Measurements from ENCODE around the gene CPLX1. TPM values are rescaled to one million over a fixed set of nuclear protein-coding genes. Genes with fewer than 3 reads are reported as not detected.

The CPLX1 gene
- total RNA-seq, 1 experiment from 2014 or later, result 3.5 TPM

- Mint-ChIP-seq H3K36me3 (peaks cover 23% of the 10 kb centered on the region), H3K27ac (no peak overlapping the region), H3K4me1 (no peaks in the 10 kb centered on the region), H3K27me3 (ENCODE audit: low read depth) (no peaks in the 10 kb centered on the region), H3K9me3 (peaks cover 9% of the 10 kb centered on the region), H3K4me3 (no peak overlapping the region)
- ATAC-seq, result no peak
- ChIA-PET CTCF (no interaction called here), POLR2A (no interaction called here)
- TF ChIP-seq ZNF121 (CRISPR knock-in tag; IDR thresholded peaks at IDR 0.05) (no peak), MYBL2 (CRISPR knock-in tag; IDR thresholded peaks at IDR 0.05) (no peak), FOXP1 (CRISPR knock-in tag; IDR thresholded peaks at IDR 0.05; ENCODE audit: borderline replicate concordance) (no peak), ELF4 (CRISPR knock-in tag; IDR thresholded peaks at IDR 0.05; ENCODE audit: low read depth) (no peak), SP1 (CRISPR knock-in tag; conservative IDR thresholded peaks at IDR 0.05) (no peak), ZMAT4 (CRISPR knock-in tag; IDR thresholded peaks at IDR 0.05) (no peak), NR2C2 (CRISPR knock-in tag; IDR thresholded peaks at IDR 0.05) (no peak)
- DNase-seq (ENCODE audit: low spot score), result no peak
Observed at GRCh38 chr4:864456-865120, 38.7 kb upstream of the CPLX1 start.

DNA sequence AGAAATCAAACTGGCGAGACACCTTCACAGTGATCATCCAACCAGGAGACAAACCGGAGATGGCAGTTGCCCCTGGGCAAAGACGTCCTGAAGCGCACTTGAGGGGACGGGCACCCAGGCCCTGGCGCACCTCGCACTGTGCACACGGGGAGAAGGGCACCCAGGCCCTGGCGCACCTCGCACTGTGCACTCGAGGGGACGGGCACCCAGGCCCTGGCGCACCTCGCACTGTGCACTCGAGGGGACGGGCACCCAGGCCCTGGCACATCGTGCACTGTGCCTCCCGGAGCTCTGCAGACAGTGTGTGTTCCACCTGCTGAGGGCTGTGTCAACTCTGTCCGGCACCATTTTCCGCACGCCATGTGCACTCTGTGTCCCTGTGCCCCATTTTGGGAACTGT lies 34.6 kb upstream of the CPLX1 start:
- no peaks in the 10 kb centered on the region for H3K9me3 Mint-ChIP-seq
- H3K27ac Mint-ChIP-seq, result no peak overlapping the region
- DNase-seq (ENCODE audit: low spot score), result no peak
- H3K4me3 Mint-ChIP-seq, result no peak overlapping the region
- ChIA-PET CTCF (interaction anchor here (1.4 kb wide), 1 partner anchor 118 kb away, joined by 3 read pairs; no protein-coding TSS in a partner anchor), POLR2A (no interaction called here)
- ATAC-seq, result no peak
- no peaks in the 10 kb centered on the region for H3K27me3 Mint-ChIP-seq (ENCODE audit: low read depth)
- H3K36me3 Mint-ChIP-seq, result peaks cover 39% of the 10 kb centered on the region
- H3K4me1 Mint-ChIP-seq, result no peaks in the 10 kb centered on the region
- TF ChIP-seq NR1H2 (CRISPR knock-in tag; IDR thresholded peaks at IDR 0.05) (no peak), SOX15 (CRISPR knock-in tag; IDR thresholded peaks at IDR 0.05) (no peak), NR2C2 (CRISPR knock-in tag; IDR thresholded peaks at IDR 0.05) (no peak), ELF4 (CRISPR knock-in tag; IDR thresholded peaks at IDR 0.05; ENCODE audit: low read depth) (no peak), ZNF416 (CRISPR knock-in tag; IDR thresholded peaks at IDR 0.05) (no peak), ZNF232 (CRISPR knock-in tag; IDR thresholded peaks at IDR 0.05) (no peak), PRRX2 (CRISPR knock-in tag; IDR thresholded peaks at IDR 0.05) (no peak), ZNF121 (CRISPR knock-in tag; IDR thresholded peaks at IDR 0.05) (no peak), ZNF425 (CRISPR knock-in tag; conservative IDR thresholded peaks at IDR 0.05) (no peak), RORB (CRISPR knock-in tag; IDR thresholded peaks at IDR 0.05) (no peak), CBFB (CRISPR knock-in tag; IDR thresholded peaks at IDR 0.05; ENCODE audit: low read depth) (no peak), CREM (CRISPR knock-in tag; IDR thresholded peaks at IDR 0.05) (no peak), SMAD4 (CRISPR knock-in tag; IDR thresholded peaks at IDR 0.05) (no peak), KAT7 (CRISPR knock-in tag; IDR thresholded peaks at IDR 0.05; ENCODE audit: borderline replicate concordance) (no peak)
- TF ChIP-seq, protein P1, sequence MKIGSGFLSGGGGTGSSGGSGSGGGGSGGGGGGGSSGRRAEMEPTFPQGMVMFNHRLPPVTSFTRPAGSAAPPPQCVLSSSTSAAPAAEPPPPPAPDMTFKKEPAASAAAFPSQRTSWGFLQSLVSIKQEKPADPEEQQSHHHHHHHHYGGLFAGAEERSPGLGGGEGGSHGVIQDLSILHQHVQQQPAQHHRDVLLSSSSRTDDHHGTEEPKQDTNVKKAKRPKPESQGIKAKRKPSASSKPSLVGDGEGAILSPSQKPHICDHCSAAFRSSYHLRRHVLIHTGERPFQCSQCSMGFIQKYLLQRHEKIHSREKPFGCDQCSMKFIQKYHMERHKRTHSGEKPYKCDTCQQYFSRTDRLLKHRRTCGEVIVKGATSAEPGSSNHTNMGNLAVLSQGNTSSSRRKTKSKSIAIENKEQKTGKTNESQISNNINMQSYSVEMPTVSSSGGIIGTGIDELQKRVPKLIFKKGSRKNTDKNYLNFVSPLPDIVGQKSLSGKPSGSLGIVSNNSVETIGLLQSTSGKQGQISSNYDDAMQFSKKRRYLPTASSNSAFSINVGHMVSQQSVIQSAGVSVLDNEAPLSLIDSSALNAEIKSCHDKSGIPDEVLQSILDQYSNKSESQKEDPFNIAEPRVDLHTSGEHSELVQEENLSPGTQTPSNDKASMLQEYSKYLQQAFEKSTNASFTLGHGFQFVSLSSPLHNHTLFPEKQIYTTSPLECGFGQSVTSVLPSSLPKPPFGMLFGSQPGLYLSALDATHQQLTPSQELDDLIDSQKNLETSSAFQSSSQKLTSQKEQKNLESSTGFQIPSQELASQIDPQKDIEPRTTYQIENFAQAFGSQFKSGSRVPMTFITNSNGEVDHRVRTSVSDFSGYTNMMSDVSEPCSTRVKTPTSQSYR (CRISPR knock-in tag; IDR thresholded peaks at IDR 0.05), result no peak
- TF ChIP-seq, protein P2, sequence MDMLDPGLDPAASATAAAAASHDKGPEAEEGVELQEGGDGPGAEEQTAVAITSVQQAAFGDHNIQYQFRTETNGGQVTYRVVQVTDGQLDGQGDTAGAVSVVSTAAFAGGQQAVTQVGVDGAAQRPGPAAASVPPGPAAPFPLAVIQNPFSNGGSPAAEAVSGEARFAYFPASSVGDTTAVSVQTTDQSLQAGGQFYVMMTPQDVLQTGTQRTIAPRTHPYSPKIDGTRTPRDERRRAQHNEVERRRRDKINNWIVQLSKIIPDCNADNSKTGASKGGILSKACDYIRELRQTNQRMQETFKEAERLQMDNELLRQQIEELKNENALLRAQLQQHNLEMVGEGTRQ (CRISPR knock-in tag; IDR thresholded peaks at IDR 0.05), result no peak
- TF ChIP-seq, protein P3, sequence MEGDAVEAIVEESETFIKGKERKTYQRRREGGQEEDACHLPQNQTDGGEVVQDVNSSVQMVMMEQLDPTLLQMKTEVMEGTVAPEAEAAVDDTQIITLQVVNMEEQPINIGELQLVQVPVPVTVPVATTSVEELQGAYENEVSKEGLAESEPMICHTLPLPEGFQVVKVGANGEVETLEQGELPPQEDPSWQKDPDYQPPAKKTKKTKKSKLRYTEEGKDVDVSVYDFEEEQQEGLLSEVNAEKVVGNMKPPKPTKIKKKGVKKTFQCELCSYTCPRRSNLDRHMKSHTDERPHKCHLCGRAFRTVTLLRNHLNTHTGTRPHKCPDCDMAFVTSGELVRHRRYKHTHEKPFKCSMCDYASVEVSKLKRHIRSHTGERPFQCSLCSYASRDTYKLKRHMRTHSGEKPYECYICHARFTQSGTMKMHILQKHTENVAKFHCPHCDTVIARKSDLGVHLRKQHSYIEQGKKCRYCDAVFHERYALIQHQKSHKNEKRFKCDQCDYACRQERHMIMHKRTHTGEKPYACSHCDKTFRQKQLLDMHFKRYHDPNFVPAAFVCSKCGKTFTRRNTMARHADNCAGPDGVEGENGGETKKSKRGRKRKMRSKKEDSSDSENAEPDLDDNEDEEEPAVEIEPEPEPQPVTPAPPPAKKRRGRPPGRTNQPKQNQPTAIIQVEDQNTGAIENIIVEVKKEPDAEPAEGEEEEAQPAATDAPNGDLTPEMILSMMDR (IDR thresholded peaks at IDR 0.05), result no peak
- TF ChIP-seq, protein P4, sequence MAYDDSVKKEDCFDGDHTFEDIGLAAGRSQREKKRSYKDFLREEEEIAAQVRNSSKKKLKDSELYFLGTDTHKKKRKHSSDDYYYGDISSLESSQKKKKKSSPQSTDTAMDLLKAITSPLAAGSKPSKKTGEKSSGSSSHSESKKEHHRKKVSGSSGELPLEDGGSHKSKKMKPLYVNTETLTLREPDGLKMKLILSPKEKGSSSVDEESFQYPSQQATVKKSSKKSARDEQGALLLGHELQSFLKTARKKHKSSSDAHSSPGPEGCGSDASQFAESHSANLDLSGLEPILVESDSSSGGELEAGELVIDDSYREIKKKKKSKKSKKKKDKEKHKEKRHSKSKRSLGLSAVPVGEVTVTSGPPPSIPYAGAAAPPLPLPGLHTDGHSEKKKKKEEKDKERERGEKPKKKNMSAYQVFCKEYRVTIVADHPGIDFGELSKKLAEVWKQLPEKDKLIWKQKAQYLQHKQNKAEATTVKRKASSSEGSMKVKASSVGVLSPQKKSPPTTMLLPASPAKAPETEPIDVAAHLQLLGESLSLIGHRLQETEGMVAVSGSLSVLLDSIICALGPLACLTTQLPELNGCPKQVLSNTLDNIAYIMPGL (CRISPR knock-in tag; IDR thresholded peaks at IDR 0.05), result no peak
